SH-SY5Y (cell line): Measurements from ENCODE around the gene PBOV1.

ENCODE experiments used
- GATA2 ChIP-seq: IDR thresholded peaks from 2 replicates; pipeline ENCODE4 v1.6.1; 2011; ENCODE audit warnings: mild to moderate bottlenecking, low read depth, low read length
- GATA3 ChIP-seq: IDR thresholded peaks from 2 replicates; pipeline ENCODE4 v1.6.1; 2011; ENCODE audit warnings: low read depth, mild to moderate bottlenecking, low read length, moderate library complexity

- TF ChIP-seq GATA2 (no peak), GATA3 (no peak)
These were observed 9.1 kb upstream of the PBOV1 start for GRCh38 chr6:138227316-138227781.
